ENCODE results near the gene SARNP. TPM values are rescaled to one million over a fixed set of nuclear protein-coding genes. Genes with fewer than 3 reads are reported as not detected.

Gene SARNP
- total RNA-seq, 1 donor from 2014 or later: 78.3 TPM

DNA sequence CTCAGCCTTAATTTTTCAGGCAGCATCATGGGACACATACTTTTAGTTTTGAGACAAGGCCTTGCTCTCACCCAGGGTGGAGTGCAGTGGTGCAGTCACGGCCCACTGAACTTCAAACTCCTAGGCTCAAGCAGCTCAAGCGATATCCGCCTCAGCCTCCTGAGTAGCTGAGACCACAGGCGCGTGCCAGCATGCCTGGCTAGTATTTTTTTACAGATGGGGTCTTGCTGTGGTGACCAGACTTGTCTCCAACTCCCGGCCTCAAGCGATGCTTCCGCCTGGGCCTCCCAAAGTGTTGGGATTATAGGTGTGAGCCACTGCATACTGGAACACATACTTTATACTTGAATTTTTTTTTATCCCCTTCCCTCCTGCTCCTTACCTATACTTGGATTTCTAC lies 94.6 kb downstream of the SARNP start:
- Mint-ChIP-seq H3K27ac (no peak overlapping the region), H3K4me3 (ENCODE audit: low read depth) (no peak overlapping the region), H3K36me3 (ENCODE audit: low read depth) (peaks cover 23% of the 10 kb centered on the region), H3K4me1 (ENCODE audit: low read depth) (peaks cover 22% of the 10 kb centered on the region), H3K27me3 (ENCODE audit: low read depth) (no peaks in the 10 kb centered on the region), H3K9me3 (no peaks in the 10 kb centered on the region)
- intact Hi-C loops (cut with micrococcal nuclease): no loop called here
- DNase-seq (ENCODE audit: low spot score): no peak

GRCh38 chr12:55721601-55722213 lies 95.8 kb downstream of the SARNP start:
- Mint-ChIP-seq H3K9me3 (no peaks in the 10 kb centered on the region), H3K4me1 (ENCODE audit: low read depth) (peaks cover 26% of the 10 kb centered on the region), H3K27ac (no peak overlapping the region), H3K27me3 (ENCODE audit: low read depth) (no peaks in the 10 kb centered on the region), H3K36me3 (ENCODE audit: low read depth) (peaks cover 20% of the 10 kb centered on the region), H3K4me3 (ENCODE audit: low read depth) (no peak overlapping the region)
- intact Hi-C loops (cut with micrococcal nuclease): no loop called here
- DNase-seq (ENCODE audit: low spot score): no peak

- intact Hi-C loops (cut with micrococcal nuclease): no loop called here
- H3K9me3 Mint-ChIP-seq: no peaks in the 10 kb centered on the region
- H3K27me3 Mint-ChIP-seq (ENCODE audit: low read depth): no peaks in the 10 kb centered on the region
- H3K36me3 Mint-ChIP-seq (ENCODE audit: low read depth): peaks cover 15% of the 10 kb centered on the region
- H3K4me3 Mint-ChIP-seq (ENCODE audit: low read depth): no peak overlapping the region
- H3K27ac Mint-ChIP-seq: no peak overlapping the region
- no peak for DNase-seq (ENCODE audit: low spot score)
- H3K4me1 Mint-ChIP-seq (ENCODE audit: low read depth): peaks cover 25% of the 10 kb centered on the region
Observed at GRCh38 chr12:55720894-55721444, 96.6 kb downstream of the SARNP start.

DNA sequence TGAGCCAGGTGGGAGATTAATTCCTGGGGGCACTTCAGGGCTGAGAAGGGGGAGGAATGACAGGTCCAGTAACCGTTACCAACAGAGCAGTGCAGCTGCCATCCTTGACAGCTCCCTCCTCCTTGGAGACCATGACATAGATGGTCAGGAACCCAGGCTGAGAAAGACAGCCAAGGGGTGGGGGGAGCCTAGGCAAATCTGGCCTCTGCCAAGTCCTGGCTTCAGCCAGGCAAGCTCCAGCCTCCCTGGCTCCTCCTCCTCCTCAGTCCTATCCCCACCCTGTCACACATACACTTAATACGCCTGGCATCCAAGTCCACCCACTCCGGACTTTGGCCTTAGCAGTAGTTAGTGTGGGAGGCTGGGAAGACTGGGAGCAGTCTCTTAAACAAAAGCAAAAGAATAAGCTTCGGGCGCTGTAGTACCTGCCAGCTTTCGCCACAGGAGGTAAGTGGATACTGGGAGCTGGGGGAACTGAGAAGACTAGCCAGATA lies 97.4 kb downstream of the SARNP start, which contains the start of gene RDH5:
Gene RDH5 (plus strand): TSS at position 323 of the 494 bp plus-strand sequence. CDS start 792 bp downstream, outside the sequence.
- H3K27me3 Mint-ChIP-seq (ENCODE audit: low read depth): no peaks in the 10 kb centered on the region
- no peak within 1 kb of the TSS for H3K27ac Mint-ChIP-seq
- intact Hi-C loops (cut with micrococcal nuclease): no loop called here
- H3K4me3 Mint-ChIP-seq (ENCODE audit: low read depth): no peak within 1 kb of the TSS
- no peaks in the 10 kb centered on the region for H3K9me3 Mint-ChIP-seq
- no peak for DNase-seq (ENCODE audit: low spot score)
- peaks cover 26% of the 10 kb centered on the region for H3K4me1 Mint-ChIP-seq (ENCODE audit: low read depth)
- H3K36me3 Mint-ChIP-seq (ENCODE audit: low read depth): peaks cover 6% of the 10 kb centered on the region

- Mint-ChIP-seq H3K27ac (no peak overlapping the region), H3K27me3 (ENCODE audit: low read depth) (no peaks in the 10 kb centered on the region), H3K9me3 (no peaks in the 10 kb centered on the region), H3K4me1 (ENCODE audit: low read depth) (peaks cover 24% of the 10 kb centered on the region), H3K36me3 (ENCODE audit: low read depth) (no peaks in the 10 kb centered on the region), H3K4me3 (ENCODE audit: low read depth) (no peak overlapping the region)
- no peak for DNase-seq (ENCODE audit: low spot score)
- intact Hi-C loops (cut with micrococcal nuclease): no loop called here
Observed at GRCh38 chr12:55719371-55719770, 98.2 kb downstream of the SARNP start.

DNA sequence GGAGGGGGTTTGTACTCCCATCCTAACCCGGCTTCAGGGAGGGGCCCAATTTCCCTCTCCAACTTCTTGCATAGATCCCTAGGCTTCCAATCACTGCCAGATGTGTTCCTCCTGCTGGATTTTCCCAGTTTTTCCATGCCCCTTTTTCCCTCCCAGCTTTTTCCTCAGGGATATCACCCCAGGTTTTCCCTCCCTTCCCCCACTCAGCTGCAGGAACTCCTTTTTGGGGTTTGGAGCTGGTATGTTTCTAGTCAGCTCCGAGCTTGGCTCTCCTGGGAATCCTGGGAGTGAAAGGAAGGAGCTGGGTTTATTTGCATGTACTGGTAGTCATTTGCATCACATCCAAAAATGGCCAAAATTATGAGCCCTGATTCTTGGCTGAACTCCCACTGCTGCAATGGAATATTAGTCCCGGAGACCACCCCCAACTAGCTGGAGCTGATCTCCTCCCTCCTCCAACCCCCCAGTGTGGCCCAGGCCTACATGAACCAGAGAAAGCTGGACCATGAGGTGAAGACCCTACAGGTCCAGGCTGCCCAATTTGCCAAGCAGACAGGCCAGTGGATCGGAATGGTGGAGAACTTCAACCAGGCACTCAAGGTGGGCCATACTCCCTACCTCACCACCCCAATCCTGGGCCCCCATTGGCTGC lies 98.8 kb downstream of the SARNP start:
- Mint-ChIP-seq H3K4me1 (ENCODE audit: low read depth) (peaks cover 24% of the 10 kb centered on the region), H3K27ac (no peak overlapping the region), H3K36me3 (ENCODE audit: low read depth) (no peaks in the 10 kb centered on the region), H3K27me3 (ENCODE audit: low read depth) (no peaks in the 10 kb centered on the region), H3K4me3 (ENCODE audit: low read depth) (no peak overlapping the region), H3K9me3 (no peaks in the 10 kb centered on the region)
- DNase-seq (ENCODE audit: low spot score): no peak
- intact Hi-C loops (cut with micrococcal nuclease): no loop called here

DNA sequence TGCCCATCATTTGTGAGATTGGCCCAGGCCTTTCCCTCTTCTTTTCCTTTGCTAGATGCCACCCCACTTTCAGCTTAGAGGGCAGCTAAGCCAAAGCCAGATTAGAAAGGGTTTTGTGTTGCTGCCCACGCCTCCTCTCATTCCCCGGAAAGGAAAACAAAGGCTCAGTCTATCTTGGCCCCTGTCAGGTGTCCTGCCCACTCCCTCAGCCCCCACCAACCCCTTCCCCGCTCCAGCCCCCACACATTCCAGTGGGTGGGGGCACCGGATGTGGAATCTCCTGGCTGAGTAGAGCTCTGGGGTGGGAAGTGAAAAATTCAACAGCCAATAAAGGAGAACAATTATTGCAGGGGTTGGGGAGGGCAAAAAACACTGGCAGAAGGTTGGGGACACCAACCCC lies 99.5 kb downstream of the SARNP start:
- no peak overlapping the region for H3K27ac Mint-ChIP-seq
- no peaks in the 10 kb centered on the region for H3K36me3 Mint-ChIP-seq (ENCODE audit: low read depth)
- H3K27me3 Mint-ChIP-seq (ENCODE audit: low read depth): no peaks in the 10 kb centered on the region
- H3K4me3 Mint-ChIP-seq (ENCODE audit: low read depth): peak overlapping the region; percentile 91
- H3K4me1 Mint-ChIP-seq (ENCODE audit: low read depth): peaks cover 24% of the 10 kb centered on the region
- H3K9me3 Mint-ChIP-seq: no peaks in the 10 kb centered on the region
- intact Hi-C loops (cut with micrococcal nuclease): no loop called here
- DNase-seq (ENCODE audit: low spot score): no peak

- Mint-ChIP-seq H3K27me3 (ENCODE audit: low read depth) (peaks cover 3% of the 10 kb centered on the region), H3K9me3 (no peaks in the 10 kb centered on the region), H3K36me3 (ENCODE audit: low read depth) (no peaks in the 10 kb centered on the region), H3K4me1 (ENCODE audit: low read depth) (peaks cover 24% of the 10 kb centered on the region), H3K27ac (peak overlapping the region; percentile 88), H3K4me3 (ENCODE audit: low read depth) (peak overlapping the region; percentile 91)
- no peak for DNase-seq (ENCODE audit: low spot score)
- intact Hi-C loops (cut with micrococcal nuclease): loop anchor here (2.0 kb wide), 1 partner anchor 71 kb away; no protein-coding TSS in a partner anchor
Observed at GRCh38 chr12:55717011-55718007, 100.2 kb downstream of the SARNP start.

GRCh38 chr12:55716582-55716957 lies 101.0 kb downstream of the SARNP start:
- DNase-seq (ENCODE audit: low spot score): no peak
- Mint-ChIP-seq H3K27ac (peak overlapping the region; percentile 88), H3K36me3 (ENCODE audit: low read depth) (no peaks in the 10 kb centered on the region), H3K4me3 (ENCODE audit: low read depth) (peak overlapping the region; percentile 91), H3K4me1 (ENCODE audit: low read depth) (peaks cover 24% of the 10 kb centered on the region), H3K9me3 (no peaks in the 10 kb centered on the region), H3K27me3 (ENCODE audit: low read depth) (peaks cover 8% of the 10 kb centered on the region)
- intact Hi-C loops (cut with micrococcal nuclease): loop anchor here (1.0 to 2.0 kb wide), 2 partner anchors 13 to 70 kb away; partner anchors contain the start of gene CD63

- Mint-ChIP-seq H3K4me3 (ENCODE audit: low read depth) (peak within 1 kb of the TSS; percentile 91), H3K27me3 (ENCODE audit: low read depth) (peaks cover 8% of the 10 kb centered on the region), H3K9me3 (no peaks in the 10 kb centered on the region), H3K4me1 (ENCODE audit: low read depth) (peaks cover 24% of the 10 kb centered on the region), H3K36me3 (ENCODE audit: low read depth) (no peaks in the 10 kb centered on the region), H3K27ac (peak within 1 kb of the TSS; percentile 88)
- peak; percentile 89 for DNase-seq (ENCODE audit: low spot score)
- intact Hi-C loops (cut with micrococcal nuclease): loop anchor here (1.0 to 2.0 kb wide), 2 partner anchors 13 to 69 kb away; partner anchors contain the start of gene CD63
Observed at GRCh38 chr12:55715833-55716581, 101.5 kb downstream of the SARNP start, which contains the start of gene BLOC1S1. Gene BLOC1S1, plus strand, starts transcription at chr12:55716046. Its CDS starts 6 bp downstream, at chr12:55716052.

- H3K4me1 Mint-ChIP-seq (ENCODE audit: low read depth): peaks cover 24% of the 10 kb centered on the region
- H3K4me3 Mint-ChIP-seq (ENCODE audit: low read depth): peak overlapping the region; percentile 91
- H3K9me3 Mint-ChIP-seq: no peaks in the 10 kb centered on the region
- peak overlapping the region; percentile 88 for H3K27ac Mint-ChIP-seq
- intact Hi-C loops (cut with micrococcal nuclease): no loop called here
- no peak for DNase-seq (ENCODE audit: low spot score)
- peaks cover 12% of the 10 kb centered on the region for H3K27me3 Mint-ChIP-seq (ENCODE audit: low read depth)
- H3K36me3 Mint-ChIP-seq (ENCODE audit: low read depth): no peaks in the 10 kb centered on the region
Observed at GRCh38 chr12:55715169-55715764, 102.3 kb downstream of the SARNP start.
